ENCODE measurements around the gene OPCML.

Gene OPCML

DNA sequence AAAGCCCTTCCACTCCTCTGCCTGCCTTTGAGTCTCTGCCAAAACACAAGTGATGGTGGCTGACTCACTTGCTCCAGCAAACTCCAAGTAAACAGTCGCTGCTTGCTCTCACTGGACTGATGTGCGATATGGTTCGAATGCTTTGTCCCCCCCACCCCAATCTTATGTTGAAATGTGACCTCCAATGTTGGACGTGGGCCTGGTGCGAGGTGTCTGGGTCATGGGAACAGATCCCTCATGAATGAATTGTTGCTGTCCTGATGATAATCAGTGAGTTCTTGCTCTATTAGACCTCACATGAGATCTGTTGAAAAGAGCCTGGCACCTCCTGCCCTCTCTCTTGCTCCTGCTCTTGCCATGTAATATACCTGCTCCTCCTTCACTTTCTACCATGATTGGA, 747.9 kb downstream of the OPCML start:
- H3K27me3 ChIP-seq (ENCODE audit: insufficient read depth, low read length) = no peaks in the 10 kb centered on the region
- no peak overlapping the region for H2AFZ ChIP-seq (ENCODE audit: low read length)
- no peaks in the 10 kb centered on the region for H3K79me2 ChIP-seq (ENCODE audit: insufficient read depth, low read length)
- TF ChIP-seq CTCF (IDR thresholded peaks at IDR 0.05; ENCODE audit: low read length) (no peak), EZH2 (IDR thresholded peaks at IDR 0.05; ENCODE audit: borderline replicate concordance, low read length) (no peak)
- no peak overlapping the region for H3K4me2 ChIP-seq (ENCODE audit: low read length)
- no peak overlapping the region for H3K9ac ChIP-seq (ENCODE audit: low read length)
- no peaks in the 10 kb centered on the region for H3K9me2 ChIP-seq (ENCODE audit: low read depth, low read length)
- no peaks in the 10 kb centered on the region for H3K9me3 ChIP-seq (ENCODE audit: low read length)
- no peaks in the 10 kb centered on the region for H3K36me3 ChIP-seq (ENCODE audit: insufficient read depth, low read length)
- no peak overlapping the region for H3K27ac ChIP-seq (ENCODE audit: low read depth, low read length, poor library complexity, severe bottlenecking)
- H3K4me3 ChIP-seq (ENCODE audit: low read depth, low read length, poor library complexity, severe bottlenecking) = no peak overlapping the region
- H3K4me1 ChIP-seq (ENCODE audit: insufficient read depth, low read length, severe bottlenecking) = no peaks in the 10 kb centered on the region
- no peaks in the 10 kb centered on the region for H3F3A ChIP-seq (ENCODE audit: insufficient read depth, low read length)
- no peaks in the 10 kb centered on the region for H4K20me1 ChIP-seq (ENCODE audit: insufficient read depth, low read length)

DNA sequence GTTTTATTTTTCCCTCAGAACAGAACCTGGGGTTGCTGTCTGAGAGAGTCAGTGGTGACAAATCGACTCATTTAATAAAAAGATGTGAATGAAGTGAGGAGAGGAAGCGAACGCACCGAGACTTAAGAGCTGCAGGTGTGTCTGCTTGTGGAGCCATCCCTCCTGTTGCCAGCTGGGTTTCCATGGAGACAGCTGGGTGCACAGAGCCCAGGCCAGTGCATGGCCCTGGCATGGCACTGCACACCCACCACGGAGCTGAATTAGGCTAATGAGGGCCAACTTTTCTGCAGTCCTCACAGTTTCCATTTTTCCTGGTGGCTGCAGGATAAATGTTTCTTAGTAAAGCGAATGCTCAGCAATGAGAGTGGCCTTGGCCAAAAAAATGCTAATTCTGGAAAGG, 750.2 kb downstream of the OPCML start:
- Histone ChIP-seq H3K36me3 (ENCODE audit: insufficient read depth, low read length) (no peaks in the 10 kb centered on the region), H3K9me2 (ENCODE audit: low read depth, low read length) (no peaks in the 10 kb centered on the region), H3K27me3 (ENCODE audit: insufficient read depth, low read length) (no peaks in the 10 kb centered on the region), H3K9me3 (ENCODE audit: low read length) (no peaks in the 10 kb centered on the region), H3K9ac (ENCODE audit: low read length) (no peak overlapping the region), H3K79me2 (ENCODE audit: insufficient read depth, low read length) (no peaks in the 10 kb centered on the region), H2AFZ (ENCODE audit: low read length) (no peak overlapping the region), H4K20me1 (ENCODE audit: insufficient read depth, low read length) (no peaks in the 10 kb centered on the region), H3K4me3 (ENCODE audit: low read depth, low read length, poor library complexity, severe bottlenecking) (no peak overlapping the region), H3K27ac (ENCODE audit: low read depth, low read length, poor library complexity, severe bottlenecking) (no peak overlapping the region), H3F3A (ENCODE audit: insufficient read depth, low read length) (no peaks in the 10 kb centered on the region), H3K4me1 (ENCODE audit: insufficient read depth, low read length, severe bottlenecking) (no peaks in the 10 kb centered on the region), H3K4me2 (ENCODE audit: low read length) (no peak overlapping the region)
- TF ChIP-seq CTCF (IDR thresholded peaks at IDR 0.05; ENCODE audit: low read length) (no peak), EZH2 (IDR thresholded peaks at IDR 0.05; ENCODE audit: borderline replicate concordance, low read length) (no peak)

GRCh38 chr11:132780046-132780445, 752.3 kb downstream of the OPCML start:
- Histone ChIP-seq H4K20me1 (ENCODE audit: insufficient read depth, low read length) (no peaks in the 10 kb centered on the region), H3K27ac (ENCODE audit: low read depth, low read length, poor library complexity, severe bottlenecking) (no peak overlapping the region), H3K4me3 (ENCODE audit: low read depth, low read length, poor library complexity, severe bottlenecking) (no peak overlapping the region), H3K27me3 (ENCODE audit: insufficient read depth, low read length) (no peaks in the 10 kb centered on the region), H3K9ac (ENCODE audit: low read length) (no peak overlapping the region), H3K4me1 (ENCODE audit: insufficient read depth, low read length, severe bottlenecking) (no peaks in the 10 kb centered on the region), H3K9me2 (ENCODE audit: low read depth, low read length) (no peaks in the 10 kb centered on the region), H3K79me2 (ENCODE audit: insufficient read depth, low read length) (no peaks in the 10 kb centered on the region), H3K36me3 (ENCODE audit: insufficient read depth, low read length) (no peaks in the 10 kb centered on the region), H3K4me2 (ENCODE audit: low read length) (no peak overlapping the region), H3F3A (ENCODE audit: insufficient read depth, low read length) (no peaks in the 10 kb centered on the region), H3K9me3 (ENCODE audit: low read length) (no peaks in the 10 kb centered on the region), H2AFZ (ENCODE audit: low read length) (no peak overlapping the region)
- TF ChIP-seq EZH2 (IDR thresholded peaks at IDR 0.05; ENCODE audit: borderline replicate concordance, low read length) (no peak), CTCF (IDR thresholded peaks at IDR 0.05; ENCODE audit: low read length) (no peak)

Data from OCI-LY1 (cell line).